Fibroblast of lung (primary cell): ENCODE data around the gene SPON1.

Experiments
- CTCF ChIP-seq, 2 donors: IDR thresholded peaks in 1 of 2; conservative IDR thresholded peaks in 1 of 2; 1 replicate in 1 of 2; 2 replicates in 1 of 2; pipeline ENCODE4 v1.5.1; 2011 to 2012; ENCODE audit warnings: low read length in 2 of 2, control low read depth in 1 of 2, inconsistent platforms in 1 of 2, low read depth in 1 of 2, mild to moderate bottlenecking in 1 of 2
- EZH2 ChIP-seq: IDR thresholded peaks from 2 replicates; pipeline ENCODE4 v1.5.1; 2012; ENCODE audit warnings: low read length, control low read depth, mild to moderate bottlenecking; ENCODE audit errors: missing control alignments

GRCh38 chr11:14015711-14016110, 53.2 kb downstream of the SPON1 start:
- TF ChIP-seq CTCF (conservative IDR thresholded peaks at IDR 0.05 in 1 of 2, IDR thresholded peaks at IDR 0.05 in 1 of 2; ENCODE audit: low read depth in 1 of 2, low read length in 2 of 2) (no peak), EZH2 (no peak)
